Lower leg skin (tissue), 3 donors: ENCODE results near the gene ERBB2.

Experiments
- POLR2A ChIP-seq, 2 donors: fragments of 450-650 bp; IDR thresholded peaks; one replicate each; pipeline ENCODE4 v1.6.1; 2016 to 2017; ENCODE audit warnings: antibody characterized with exemption in 2 of 2, mild to moderate bottlenecking in 1 of 2, moderate library complexity in 1 of 2
- TF ChIP-seq, protein P1 (sequence below), 3 donors: fragments of 450-650 bp; IDR thresholded peaks; one replicate each; pipeline ENCODE4 v1.5.1; 2016; ENCODE audit warnings: antibody characterized with exemption in 3 of 3, mild to moderate bottlenecking in 3 of 3, moderate library complexity in 2 of 3

- TF ChIP-seq, protein P1, sequence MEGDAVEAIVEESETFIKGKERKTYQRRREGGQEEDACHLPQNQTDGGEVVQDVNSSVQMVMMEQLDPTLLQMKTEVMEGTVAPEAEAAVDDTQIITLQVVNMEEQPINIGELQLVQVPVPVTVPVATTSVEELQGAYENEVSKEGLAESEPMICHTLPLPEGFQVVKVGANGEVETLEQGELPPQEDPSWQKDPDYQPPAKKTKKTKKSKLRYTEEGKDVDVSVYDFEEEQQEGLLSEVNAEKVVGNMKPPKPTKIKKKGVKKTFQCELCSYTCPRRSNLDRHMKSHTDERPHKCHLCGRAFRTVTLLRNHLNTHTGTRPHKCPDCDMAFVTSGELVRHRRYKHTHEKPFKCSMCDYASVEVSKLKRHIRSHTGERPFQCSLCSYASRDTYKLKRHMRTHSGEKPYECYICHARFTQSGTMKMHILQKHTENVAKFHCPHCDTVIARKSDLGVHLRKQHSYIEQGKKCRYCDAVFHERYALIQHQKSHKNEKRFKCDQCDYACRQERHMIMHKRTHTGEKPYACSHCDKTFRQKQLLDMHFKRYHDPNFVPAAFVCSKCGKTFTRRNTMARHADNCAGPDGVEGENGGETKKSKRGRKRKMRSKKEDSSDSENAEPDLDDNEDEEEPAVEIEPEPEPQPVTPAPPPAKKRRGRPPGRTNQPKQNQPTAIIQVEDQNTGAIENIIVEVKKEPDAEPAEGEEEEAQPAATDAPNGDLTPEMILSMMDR (IDR thresholded peaks at IDR 0.05) = no peak
- no peak for TF ChIP-seq POLR2A (IDR thresholded peaks at IDR 0.05)
Observed at GRCh38 chr17:39653316-39653661, 46.6 kb upstream of the ERBB2 start.
